AG04449 (cell line): Measurements from ENCODE around the gene NCAPH2.
A peak's percentile ranks its signal among the peaks of the same experiment; 100 is the strongest.

ENCODE experiments used
- CTCF ChIA-PET: fragments of 350-600 bp; formaldehyde crosslinking; extraction: SDS; loops from one replicate; lab custom pipeline; 2021; ENCODE audit warnings: antibody characterized with exemption; lab: Yijun Ruan, JAX
- POLR2A ChIA-PET: fragments of 400-600, 350-600 bp; formaldehyde crosslinking; extraction: SDS; loops from one replicate; lab custom pipeline; 2020; ENCODE audit warnings: antibody characterized with exemption, inconsistent platforms; lab: Yijun Ruan, JAX
- DNase-seq: peaks from one replicate; pipeline ENCODE4 v3.0.0-alpha.2; 2010; ENCODE audit warnings: low read depth, low spot score
- H3K4me3 ChIP-seq: 2 replicates; pipeline ENCODE4 v1.5.1; 2011; ENCODE audit warnings: low read depth, mild to moderate bottlenecking, control low read depth, low read length
- CTCF ChIP-seq: IDR thresholded peaks from one replicate; pipeline ENCODE4 v1.5.1; 2011; ENCODE audit warnings: mild to moderate bottlenecking, moderate library complexity, low read length, control low read depth, inconsistent platforms; ENCODE audit not compliant: insufficient read depth; ENCODE audit errors: missing control alignments

NCAPH2 gene

DNA sequence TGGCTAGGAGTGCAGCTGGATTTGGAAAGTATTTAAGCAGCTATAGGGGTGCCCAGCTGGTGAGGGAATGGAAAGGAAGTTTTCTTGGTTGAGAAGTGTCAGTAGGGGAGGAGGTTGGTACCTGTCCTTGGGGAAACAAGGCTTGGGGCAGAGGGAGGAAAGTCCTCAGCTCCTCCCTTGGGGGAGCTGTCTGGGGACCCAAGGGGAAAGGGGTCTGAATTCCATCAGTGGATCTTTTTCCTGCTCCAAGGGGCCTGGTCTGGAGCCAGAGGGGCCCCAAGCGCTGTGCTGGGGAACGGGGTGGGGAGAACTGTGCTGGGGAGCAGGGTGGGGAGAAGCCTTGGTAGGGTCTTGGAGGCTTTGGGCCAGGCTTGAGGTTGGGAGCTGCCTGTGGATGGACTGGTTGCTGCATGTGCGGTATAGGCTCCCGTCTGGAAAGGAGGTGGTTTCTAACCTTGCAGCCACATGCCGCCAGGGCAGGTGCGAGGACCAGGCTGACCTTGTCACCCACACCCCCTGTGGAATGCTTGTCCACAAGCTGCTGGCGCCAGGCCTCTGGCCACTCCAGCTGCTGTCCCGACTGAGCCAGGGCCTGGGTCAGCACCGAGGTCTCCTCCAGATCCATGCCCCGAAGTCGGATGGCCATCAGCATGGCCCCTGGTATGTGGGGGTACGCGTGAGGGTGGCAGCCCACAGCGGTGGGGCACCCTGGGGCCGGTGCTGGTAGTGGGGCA, 20.8 kb downstream of the NCAPH2 start:
- ChIA-PET POLR2A (interaction anchor here (1.4 kb wide), 1 partner anchor 11 kb away, joined by 3 read pairs; no protein-coding TSS in a partner anchor), CTCF (interaction anchor here (1.0 to 3.3 kb wide), 5 partner anchors 11 to 277 kb away, joined by 3 to 20 read pairs (median 3); partner anchors contain the start of gene KLHDC7B)
- DNase-seq = no peak
- H3K4me3 ChIP-seq = no peak overlapping the region
- no peak for TF ChIP-seq CTCF

- H3K4me3 ChIP-seq = peak overlapping the region; percentile 42
- ChIA-PET CTCF (interaction anchor here (2.7 to 3.3 kb wide), 2 partner anchors 10 to 91 kb away, joined by 9 to 20 read pairs; no protein-coding TSS in a partner anchor), POLR2A (interaction anchor here (1.0 to 1.4 kb wide), 2 partner anchors 10 to 35 kb away, joined by 3 read pairs; no protein-coding TSS in a partner anchor)
- no peak for DNase-seq
- no peak for TF ChIP-seq CTCF
Observed at GRCh38 chr22:50529416-50529896, 21.4 kb downstream of the NCAPH2 start.

DNA sequence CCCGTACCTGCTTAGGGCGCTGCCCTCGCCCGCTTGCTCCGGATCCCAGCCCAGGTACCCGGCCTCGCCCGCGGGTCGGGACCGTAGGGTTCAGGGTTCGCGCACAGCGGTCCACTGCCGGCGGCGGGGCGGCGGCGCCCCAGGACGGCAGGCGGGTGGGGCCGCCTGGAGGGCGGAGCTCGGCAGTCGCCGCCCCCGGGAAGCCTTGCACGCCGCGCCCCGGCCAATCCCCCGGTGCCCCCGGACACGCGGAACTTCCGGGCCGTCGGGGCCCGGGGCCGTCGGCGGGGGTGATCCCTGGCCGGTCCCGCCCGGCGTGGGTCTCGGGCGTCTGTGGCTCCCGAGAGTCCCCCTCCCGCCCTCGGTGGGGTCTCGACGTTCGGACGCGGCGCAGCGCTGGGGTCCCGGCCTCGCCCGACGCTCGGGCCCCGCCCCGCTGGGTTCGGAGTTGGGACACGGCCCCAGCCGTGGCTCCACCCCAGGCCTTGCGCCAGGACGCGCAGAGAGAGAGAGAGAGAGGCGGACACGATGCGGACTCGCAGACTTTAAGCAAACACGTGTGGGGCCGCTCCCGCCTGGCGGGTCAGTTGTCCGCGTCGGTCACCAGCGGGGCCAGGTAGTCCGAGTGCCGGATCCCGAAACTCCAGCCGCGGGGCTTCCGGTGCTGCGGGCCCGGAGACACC, 22.0 kb downstream of the NCAPH2 start, which contains the start of gene TYMP:
TYMP (minus strand) TSS at position 116 of the 683 bp plus-strand sequence. CDS start 303 bp downstream, outside the sequence.
- no peak for DNase-seq
- peak within 1 kb of the TSS; percentile 46 for H3K4me3 ChIP-seq
- ChIA-PET CTCF (interaction anchor here (2.7 to 3.3 kb wide), 2 partner anchors 10 to 91 kb away, joined by 9 to 20 read pairs; no protein-coding TSS in a partner anchor), POLR2A (interaction anchor here (1.0 to 1.4 kb wide), 2 partner anchors 10 to 35 kb away, joined by 3 read pairs; no protein-coding TSS in a partner anchor)
- no peak for TF ChIP-seq CTCF

DNA sequence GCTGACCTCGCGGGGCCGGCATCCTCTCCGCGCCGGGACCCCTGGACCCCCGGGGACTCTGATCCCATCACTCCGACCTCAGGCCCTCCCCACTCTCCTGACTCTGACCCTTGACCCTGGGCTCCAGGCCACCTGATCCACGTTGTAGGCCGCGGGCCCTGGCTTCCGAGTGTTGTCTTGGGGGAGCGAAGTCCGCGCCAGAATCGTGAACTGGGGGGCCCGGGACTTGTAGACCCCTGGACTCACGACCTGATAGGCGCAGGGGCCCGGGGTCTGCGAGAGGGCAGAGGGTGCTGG, 22.5 kb downstream of the NCAPH2 start:
- no peak for DNase-seq
- ChIA-PET CTCF (no interaction called here), POLR2A (no interaction called here)
- no peak for TF ChIP-seq CTCF
- H3K4me3 ChIP-seq = peak overlapping the region; percentile 46

- DNase-seq = no peak
- H3K4me3 ChIP-seq = peak overlapping the region; percentile 46
- POLR2A ChIA-PET = no interaction called here
- CTCF ChIA-PET = interaction anchor here (1.3 kb wide), 1 partner anchor 90 kb away, joined by 6 read pairs; no protein-coding TSS in a partner anchor
- TF ChIP-seq CTCF = no peak
Observed at GRCh38 chr22:50530877-50531545, 23.0 kb downstream of the NCAPH2 start.
